Posterior cingulate gyrus (tissue), 11 donors: ENCODE measurements around the gene CPHXL2.

Experiments used
- DNase-seq, 10 donors: peaks; one replicate each; pipeline versions ENCODE4 v3.0.0 to v3.0.0-alpha.2; 2020 to 2021; ENCODE audit warnings: mixed read lengths in 3 of 10
- intact Hi-C: fragments of 100-400 bp; cut with DNase I; formaldehyde crosslinking; loops from one replicate; pipeline ENCODE4 v1.15.1; 2023

CPHXL2 gene

DNA sequence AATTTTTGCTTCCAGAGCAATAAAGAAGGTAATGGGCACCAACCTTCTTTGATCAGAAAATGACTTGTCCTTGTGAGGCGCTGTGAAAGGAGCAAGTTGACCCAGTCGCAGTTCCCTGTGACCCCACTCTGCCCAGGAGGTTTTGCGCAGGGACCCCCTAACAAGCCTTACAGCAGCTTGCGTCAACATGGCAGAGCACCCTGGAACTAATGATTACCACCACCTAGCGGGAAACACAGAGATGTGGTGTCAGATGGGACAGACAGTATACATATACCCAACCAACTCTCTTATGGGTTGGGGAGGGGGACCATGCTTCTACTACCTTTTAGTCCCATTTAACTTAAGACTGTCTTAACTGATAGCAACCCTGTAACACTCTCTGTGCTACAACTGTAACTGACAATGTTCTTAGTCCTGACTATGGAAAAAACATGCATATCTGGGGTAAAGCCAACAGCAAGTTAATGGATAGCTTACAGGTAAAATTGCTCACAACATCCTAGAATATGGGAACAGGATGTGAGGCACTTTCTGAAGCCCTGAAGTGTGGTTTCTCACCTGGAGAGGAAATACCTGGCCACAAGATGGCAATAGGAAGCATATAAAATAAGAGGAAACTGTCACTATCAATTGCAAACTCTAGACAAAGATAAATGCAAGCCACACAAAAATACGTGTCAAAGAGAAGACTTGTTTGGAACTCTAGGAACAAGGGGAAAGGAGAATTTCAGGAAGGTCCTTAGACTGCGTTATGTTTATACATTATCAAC lies 32.4 kb downstream of the CPHXL2 start:
- intact Hi-C loops = no loop called here
- no peak for DNase-seq

DNA sequence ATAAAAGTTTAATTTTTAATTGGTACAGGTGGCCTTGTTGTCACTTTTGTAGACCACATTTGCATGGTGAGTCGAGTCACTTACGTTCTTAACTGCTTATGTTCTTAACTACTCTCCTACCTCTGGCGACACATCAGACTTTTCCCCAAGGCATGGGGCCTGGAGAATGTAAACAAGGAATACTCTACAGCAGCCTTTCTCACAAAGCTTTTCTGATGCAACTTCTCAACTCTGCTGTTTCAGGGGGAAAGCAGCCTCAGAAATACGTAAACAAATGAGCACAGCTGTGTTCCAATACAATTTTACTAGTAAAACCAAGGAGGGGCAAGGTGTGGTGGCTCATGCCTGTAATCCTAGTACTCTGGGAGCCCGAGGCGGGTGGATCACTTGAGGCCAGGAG lies 36.2 kb downstream of the CPHXL2 start:
- intact Hi-C loops = no loop called here
- no peak for DNase-seq

DNA sequence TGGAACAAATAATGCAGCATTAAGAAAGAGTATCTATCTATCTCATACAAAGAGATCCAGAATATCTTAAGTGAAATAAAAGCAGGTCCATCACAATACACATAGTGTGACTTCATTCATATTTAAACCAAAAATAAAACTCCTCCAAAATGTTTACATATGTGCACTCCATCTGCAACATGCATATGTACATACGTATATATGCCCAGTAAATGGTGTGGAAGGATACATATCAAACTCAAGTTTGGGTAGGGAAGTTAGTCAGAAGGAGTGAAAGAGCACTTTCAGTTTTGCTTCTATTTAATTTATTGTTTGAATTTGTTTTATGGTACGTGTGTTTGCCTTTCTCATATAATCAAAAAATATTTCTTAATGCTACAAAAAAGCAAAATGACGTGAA lies 41.8 kb downstream of the CPHXL2 start:
- intact Hi-C loops = no loop called here
- DNase-seq = no peak

DNA sequence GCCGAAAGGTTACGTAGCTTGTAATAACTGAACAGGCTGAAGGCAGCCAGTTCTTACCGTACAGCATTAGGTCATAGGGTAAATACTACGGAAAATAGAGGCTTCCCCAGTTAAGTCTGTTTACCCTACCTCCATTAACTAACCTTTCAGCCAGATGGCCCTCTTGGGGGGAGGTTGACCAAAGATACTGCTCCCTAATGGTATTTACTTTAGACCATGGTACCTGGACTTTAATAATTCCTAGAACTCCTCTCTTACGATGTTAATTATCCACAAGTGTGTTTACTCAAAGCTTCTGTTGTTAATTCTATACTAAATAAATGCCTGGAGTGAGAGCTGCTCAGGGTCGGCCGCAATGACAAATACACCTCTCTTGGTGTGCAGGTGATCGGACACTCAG lies 44.0 kb downstream of the CPHXL2 start:
- DNase-seq = no peak
- intact Hi-C loops = no loop called here

DNA sequence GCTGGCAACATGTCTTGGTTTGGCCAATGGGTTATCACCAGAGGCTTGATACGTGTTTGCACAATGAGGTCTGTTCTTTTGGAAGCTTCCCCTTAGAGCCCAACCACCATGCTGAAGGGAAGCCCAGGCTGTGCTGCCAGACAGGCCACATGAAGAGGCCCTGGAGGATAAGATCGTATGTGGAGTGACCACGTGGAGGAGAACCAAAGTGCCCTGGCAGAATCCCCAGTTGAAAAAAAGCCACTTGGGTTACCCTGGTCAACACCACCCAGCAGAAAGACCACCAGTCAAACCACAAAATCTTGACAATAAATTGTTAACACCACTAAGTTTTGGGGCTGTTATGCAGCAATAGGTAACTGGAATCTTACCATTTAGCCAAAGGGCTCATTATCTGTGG lies 46.8 kb downstream of the CPHXL2 start:
- intact Hi-C loops = no loop called here
- no peak for DNase-seq

DNA sequence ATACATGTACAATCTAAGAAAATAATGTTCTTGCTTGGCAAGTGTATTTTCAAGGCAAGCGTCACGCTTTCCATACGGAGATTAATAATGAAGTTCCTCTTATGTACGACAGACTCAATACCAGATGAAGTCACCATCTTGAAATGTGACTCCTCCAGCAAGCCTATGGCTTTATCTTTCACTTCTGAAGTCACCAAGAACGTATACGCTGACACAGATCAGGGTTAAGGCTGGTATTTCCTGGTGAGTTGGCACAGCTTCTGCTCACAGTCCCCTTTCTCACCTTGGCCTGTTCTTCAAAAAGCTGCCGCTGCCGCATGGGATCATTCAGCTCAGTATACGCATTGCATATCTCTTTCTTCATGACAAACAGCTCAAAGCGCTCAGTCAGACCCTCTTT lies 47.7 kb downstream of the CPHXL2 start:
- intact Hi-C loops = loop anchor here (10.0 kb wide), 1 partner anchor 164 kb away; the partner anchor contains the start of gene TMEM170A

DNA sequence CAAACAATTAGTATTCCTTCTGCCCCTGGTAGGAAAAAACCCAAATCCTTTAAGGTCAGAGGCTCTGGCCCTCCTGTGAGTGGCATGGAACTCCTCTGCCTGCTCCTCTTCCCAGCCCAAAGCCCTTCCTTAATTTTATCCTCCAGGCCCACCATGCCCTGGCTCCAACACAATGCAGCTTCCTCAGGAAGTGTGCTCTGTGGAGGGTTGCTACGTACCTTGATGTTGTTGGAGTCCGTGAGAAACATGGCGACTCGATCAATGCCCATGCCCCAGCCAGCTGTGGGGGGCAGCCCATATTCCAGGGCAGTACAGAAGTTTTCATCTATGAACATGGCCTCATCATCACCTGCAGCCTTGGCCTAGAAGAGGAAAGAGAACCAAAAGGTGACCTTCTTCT lies 48.5 kb downstream of the CPHXL2 start:
- intact Hi-C loops = loop anchor here (10.0 kb wide), 1 partner anchor 164 kb away; the partner anchor contains the start of gene TMEM170A

More for the DNA sequence above, 47.7 kb downstream of the CPHXL2 start:
- DNase-seq = no peak

DNA sequence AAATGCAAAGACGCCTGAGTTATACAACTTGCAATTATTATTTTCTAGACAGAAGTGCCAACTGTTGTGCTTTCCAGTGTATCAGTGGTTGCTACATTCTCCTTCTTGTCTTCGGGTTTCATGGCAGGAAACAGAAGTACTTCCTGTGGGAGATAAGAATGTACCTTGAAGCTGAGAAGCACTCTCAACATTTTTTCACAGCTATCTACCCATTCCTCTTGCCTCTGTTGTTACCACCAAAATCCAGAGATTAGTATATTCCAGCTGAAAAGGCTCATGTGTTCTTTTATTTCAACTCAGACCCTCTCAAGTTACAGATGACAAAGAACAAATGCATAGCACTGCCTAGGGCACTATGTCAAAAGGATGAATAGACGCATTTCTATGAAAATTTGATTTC lies 49.0 kb downstream of the CPHXL2 start:
- intact Hi-C loops = loop anchor here (10.0 kb wide), 1 partner anchor 163 kb away; the partner anchor contains the start of gene TMEM170A
- no peak for DNase-seq

More for the DNA sequence above, 48.5 kb downstream of the CPHXL2 start:
- peak in 1 of 10 donors; percentile 42 for DNase-seq

DNA sequence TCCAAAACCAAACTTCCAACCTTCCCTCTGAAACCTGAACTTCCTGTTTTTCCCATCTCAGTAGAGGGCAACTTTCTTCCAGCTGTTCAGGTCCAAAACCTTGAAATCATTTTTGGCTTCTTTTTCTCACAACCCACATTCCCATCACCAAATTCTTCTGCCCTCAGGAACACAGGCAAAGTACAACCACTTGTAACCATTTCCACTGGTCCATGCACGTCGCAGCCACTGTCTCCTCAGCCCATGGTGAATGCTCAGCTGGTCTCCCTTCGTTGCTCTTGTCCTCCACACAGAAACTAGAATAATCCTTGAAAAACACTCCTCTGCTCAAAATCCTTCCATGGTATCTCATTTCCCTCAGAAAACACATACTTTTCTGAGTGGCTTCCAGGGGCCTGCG lies 50.0 kb downstream of the CPHXL2 start:
- intact Hi-C loops = loop anchor here (10.0 kb wide), 1 partner anchor 162 kb away; the partner anchor contains the start of gene TMEM170A

DNA sequence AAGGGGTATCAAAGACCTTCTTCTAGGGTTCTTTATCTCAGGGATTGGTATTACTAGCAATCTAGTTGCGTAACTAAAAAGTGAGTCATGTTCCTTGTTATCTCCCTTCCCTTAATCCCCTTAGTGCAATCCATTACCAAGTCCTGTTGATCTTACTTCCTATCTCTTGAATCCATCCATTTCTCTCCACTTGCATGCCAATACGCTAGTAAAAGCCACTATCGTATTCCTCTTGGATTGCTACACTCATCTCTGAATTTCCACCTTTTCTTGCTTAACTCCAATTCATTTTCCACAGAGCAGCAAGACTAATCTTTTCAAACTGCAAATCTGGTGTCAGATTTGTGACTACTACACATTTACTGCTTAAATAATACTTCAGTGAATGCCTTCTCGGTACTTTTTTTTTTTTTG lies 51.9 kb downstream of the CPHXL2 start:
- intact Hi-C loops = loop anchor here (5.0 to 10.0 kb wide), 2 partner anchors 68 to 160 kb away; partner anchors contain the start of genes TMEM170A and TMEM231
- DNase-seq = no peak

More for the DNA sequence above, 50.0 kb downstream of the CPHXL2 start:
- DNase-seq = no peak

DNA sequence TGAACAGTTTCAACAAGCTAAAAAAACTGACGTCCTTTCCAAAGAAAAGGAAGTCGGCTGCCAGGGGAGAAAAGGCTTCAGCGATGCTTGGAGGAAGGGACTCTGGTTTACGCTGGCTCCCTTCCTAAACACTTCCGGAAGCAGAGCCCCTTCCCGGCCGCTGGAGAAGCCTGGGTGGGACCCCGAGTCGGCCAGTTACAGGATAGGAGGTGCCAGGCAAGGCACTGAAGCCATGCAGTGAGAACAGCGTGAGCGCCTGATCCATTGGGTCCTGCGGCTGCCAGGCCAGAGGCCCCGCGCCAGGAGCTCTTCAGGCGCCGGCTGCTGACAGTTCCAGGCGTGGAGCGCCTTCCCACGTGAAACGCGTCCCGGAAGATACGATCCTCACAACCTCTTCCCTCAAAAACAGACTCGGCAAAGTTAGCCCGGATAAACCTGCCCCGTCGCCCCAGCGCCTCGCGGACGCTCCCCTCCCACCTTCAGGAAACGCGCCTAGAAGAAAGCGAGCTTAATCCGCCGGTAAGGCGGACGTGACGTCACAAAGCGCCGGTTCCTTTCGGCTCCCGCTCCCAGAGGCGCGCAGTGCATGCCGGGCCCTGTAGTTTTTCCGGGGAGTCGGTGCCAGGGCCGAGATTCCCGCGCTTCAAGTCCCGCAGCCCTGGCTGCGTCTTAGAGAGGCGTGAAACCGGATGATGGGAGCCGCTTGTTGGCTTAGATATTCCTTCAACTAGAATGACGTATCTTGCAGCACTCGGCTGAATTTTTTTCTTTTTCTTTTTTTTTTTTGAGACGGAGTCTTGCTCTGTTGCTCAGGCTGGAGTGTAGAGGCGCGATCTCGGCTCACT lies 53.8 kb downstream of the CPHXL2 start, which contains the start of gene ADAT1:
TSS of gene ADAT1 (minus strand) at position 521 of the 845 bp plus-strand sequence. CDS start 2,482 bp downstream, outside the sequence.
- intact Hi-C loops = loop anchor here (1.0 to 10.0 kb wide), 3 partner anchors 24 to 158 kb away; partner anchors contain the start of genes KARS1, TERF2IP, TMEM170A and TMEM231
- peak; percentile 95 to 99 (median 98) for DNase-seq

DNA sequence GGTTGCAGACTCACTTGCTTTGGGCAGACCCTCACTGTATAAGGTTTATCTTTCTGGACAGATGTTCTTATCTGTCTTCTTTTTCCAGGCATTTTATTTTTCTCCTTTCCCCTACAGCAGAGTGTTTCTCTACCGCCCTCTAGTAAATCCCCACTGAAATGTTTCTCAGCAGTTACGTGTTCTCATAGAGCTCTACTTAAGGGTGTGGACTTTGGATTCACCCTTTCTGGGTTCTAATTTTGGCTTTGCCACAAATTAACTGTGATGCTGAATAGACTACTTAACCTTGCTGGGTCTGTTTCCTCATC lies 55.7 kb downstream of the CPHXL2 start:
- DNase-seq = no peak
- intact Hi-C loops = loop anchor here (5.0 to 10.0 kb wide), 2 partner anchors 64 to 156 kb away; partner anchors contain the start of genes TMEM170A and TMEM231

DNA sequence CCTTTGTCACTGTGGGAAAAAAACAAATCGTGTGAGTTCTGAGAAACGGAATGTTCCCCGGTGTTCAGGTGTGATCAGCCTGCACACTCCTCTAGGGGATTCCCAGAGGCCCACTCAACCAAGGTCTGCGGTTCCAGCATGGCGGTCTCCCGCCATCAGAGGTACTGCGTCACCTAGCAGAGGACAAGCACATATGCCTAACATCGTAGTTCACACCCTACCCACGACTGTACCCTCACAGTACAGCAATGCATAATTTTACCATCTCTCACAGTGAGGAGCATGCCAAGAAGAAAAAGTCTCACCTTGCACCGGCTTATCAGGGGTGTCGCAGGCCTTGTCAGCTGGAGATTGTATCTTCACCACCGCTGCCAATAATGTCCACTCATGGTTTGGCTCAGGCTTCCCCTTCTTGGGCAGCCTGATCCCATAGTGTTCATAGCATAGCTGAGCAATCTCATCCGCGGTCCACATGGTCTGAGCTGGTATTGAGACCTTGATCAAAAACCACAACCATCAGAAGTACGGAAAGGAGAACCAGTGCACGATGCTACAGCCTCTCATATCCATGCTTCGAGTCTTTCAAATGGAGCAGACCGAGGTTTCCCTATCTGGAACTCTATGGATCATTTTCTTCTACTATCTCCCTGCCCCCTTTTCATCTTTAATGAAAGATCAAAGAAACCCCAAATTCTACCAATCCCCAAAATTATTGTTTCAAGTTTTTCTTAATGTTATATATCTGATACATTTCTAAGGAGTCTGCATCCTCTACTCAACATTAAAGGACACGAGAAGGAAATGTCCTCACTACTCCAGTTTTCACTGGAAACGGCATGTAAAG lies 56.3 kb downstream of the CPHXL2 start:
- intact Hi-C loops = loop anchor here (5.0 to 10.0 kb wide), 2 partner anchors 63 to 156 kb away; partner anchors contain the start of genes TMEM170A and TMEM231
- DNase-seq = no peak

DNA sequence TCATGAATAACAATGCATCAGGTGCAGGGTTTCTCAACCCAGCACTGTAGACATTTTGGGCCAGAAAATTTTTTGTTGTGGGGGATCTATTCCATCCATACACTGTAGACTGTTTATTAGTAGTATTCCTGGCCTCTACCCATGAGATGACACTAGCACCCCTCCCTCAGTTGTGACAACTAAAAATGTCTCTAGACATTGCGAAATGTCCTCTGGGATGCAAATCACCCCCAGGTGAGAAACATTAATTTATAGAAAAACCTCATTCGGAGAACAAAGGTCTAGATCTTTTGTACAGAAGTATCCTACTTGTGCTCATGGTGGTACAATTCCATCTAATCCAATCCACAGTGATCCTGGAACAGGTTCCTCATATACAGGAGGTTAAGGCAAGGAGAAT lies 58.0 kb downstream of the CPHXL2 start:
- intact Hi-C loops = no loop called here
- DNase-seq = no peak

DNA sequence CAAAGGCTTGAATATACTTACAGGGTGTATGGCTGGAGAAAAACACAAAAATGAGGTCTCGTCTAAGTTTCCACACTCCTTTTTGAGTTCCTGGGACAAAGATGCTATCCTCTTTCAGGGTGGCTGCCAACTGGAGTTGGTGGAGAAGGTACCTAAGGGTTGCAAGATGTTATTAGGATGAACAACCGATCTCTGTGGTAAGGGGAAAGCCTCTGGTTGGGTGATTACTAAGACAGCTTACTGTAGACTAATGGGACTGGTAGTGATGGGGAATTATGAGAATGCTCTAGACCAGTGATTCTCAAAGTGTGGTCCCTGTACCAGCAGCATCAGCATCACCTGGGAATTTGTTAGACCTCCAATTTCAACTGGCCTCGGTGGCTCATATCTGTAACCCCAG lies 59.7 kb downstream of the CPHXL2 start:
- DNase-seq = no peak
- intact Hi-C loops = no loop called here

DNA sequence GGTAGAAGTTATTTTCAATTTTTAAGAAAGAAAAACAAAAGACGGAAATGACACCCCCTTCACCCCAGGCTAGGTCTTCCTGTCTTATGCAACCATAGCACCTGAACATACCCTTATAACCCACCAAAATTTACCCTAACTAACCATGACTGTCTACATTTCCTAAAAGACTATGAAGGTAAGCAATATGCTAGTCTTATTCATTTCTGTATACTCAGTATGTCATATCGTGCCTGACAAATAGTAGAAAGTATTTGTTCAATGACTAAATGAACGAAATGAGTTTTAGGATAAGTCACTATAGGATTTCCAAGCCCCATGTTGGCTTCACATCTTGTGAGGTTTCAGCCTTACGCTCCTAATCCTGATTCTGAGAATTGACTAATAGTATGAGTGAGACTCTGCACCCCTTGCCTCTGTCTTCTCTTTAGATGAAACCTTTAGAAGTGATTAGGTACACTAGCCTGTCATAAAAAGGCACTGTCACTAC lies 60.2 kb downstream of the CPHXL2 start:
- intact Hi-C loops = no loop called here
- DNase-seq = no peak

DNA sequence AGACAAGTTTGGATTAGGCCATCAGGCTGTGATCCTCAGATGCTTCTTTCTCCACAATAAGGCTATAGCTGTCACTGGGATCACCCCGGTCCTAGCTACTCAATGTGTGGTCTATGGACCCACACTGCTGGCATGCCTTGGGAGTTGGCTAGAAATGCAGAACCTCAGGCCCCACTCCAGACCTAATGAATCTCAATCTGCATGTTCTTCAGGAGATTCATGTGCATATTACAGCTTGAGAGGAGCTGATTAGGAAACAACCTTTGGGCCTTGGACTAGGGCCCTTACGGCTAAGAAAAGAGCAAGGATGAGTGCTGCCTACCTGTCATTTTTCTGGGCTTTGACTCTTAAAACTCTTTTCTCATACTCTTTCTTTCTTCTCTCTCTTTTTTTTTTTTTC lies 61.2 kb downstream of the CPHXL2 start:
- DNase-seq = no peak
- intact Hi-C loops = no loop called here

DNA sequence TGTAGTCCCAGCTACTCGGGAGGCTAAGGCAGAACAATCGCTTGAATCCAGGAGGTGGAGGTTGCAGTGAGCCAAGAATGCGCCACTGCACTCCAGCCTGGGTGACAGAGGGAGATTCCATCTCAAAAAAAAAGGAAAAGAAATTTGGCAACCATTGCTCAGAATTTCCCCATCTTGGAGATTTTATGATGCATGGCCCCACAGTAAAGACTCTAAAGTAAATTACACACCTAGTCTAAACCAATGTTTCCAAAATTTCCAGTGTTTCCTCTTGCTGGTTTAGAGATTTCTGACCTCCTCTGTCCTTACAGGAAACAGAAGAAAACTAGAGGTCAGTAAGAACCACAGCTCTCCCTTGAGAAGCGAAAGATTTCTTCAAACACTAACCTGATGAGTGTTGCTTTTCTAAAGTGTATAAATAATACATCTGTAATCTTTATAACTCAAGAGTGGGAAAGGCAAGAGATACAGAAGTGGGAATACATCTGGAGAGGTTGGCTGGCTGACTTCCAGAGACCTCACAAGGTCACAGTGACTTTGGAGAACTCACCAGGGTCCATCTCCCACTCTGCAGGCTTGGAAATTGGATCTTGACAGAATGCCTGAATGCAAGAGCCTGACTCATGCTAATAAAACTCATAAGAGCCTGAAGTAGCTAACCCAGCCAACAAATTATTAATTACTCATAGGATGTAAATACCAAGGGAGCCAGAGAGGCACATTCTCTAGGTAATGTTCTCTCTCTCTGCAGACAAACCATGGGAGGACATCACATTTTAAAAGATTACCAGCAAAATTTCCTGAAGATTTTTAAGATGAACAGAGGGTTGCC lies 62.5 kb downstream of the CPHXL2 start:
- no peak for DNase-seq
- intact Hi-C loops = no loop called here
